Measurements from ENCODE around the gene THOC5. TPM values are rescaled to one million over a fixed set of nuclear protein-coding genes. Genes with fewer than 3 reads are reported as not detected.

The THOC5 gene
- total RNA-seq, 2 donors from 2014 or later: 27.5 to 57.9 TPM

GRCh38 chr22:29481265-29482000, 72.1 kb downstream of the THOC5 start:
- Histone ChIP-seq H3K4me3 (peak overlapping the region; percentile 36 to 38), H3K27ac (peak overlapping the region in 1 of 2 donors; percentile 23), H3K36me3 (no peaks in the 10 kb centered on the region), H3K4me1 (replicated peaks) (peaks cover 4% of the 10 kb centered on the region), H3K9me3 (no peaks in the 10 kb centered on the region), H3K27me3 (replicated peaks; ENCODE audit: insufficient read depth) (peaks cover 7% of the 10 kb centered on the region)
- 18% methylated on average over 15 of the region's 15 CpGs for WGBS
- no peak for TF ChIP-seq CTCF (IDR thresholded peaks at IDR 0.05)
- TF ChIP-seq POLR2A (IDR thresholded peaks at IDR 0.05): no peak
- no peak for TF ChIP-seq POLR2AphosphoS5 (IDR thresholded peaks at IDR 0.05)
- DNase-seq (ENCODE audit: low spot score): no peak
- intact Hi-C loops (cut with DNase I): no loop called here

- no peaks in the 10 kb centered on the region for H3K9me3 ChIP-seq
- intact Hi-C loops (cut with DNase I): no loop called here
- H3K27me3 ChIP-seq (replicated peaks; ENCODE audit: insufficient read depth): peaks cover 7% of the 10 kb centered on the region
- no peak for DNase-seq (ENCODE audit: low spot score)
- 9% methylated on average over 55 of the region's 107 CpGs for WGBS
- H3K4me3 ChIP-seq: peak overlapping the region; percentile 36 to 38
- peaks cover 4% of the 10 kb centered on the region for H3K4me1 ChIP-seq (replicated peaks)
- TF ChIP-seq CTCF (IDR thresholded peaks at IDR 0.05) (peak in 1 of 4 experiments; percentile 9), POLR2A (IDR thresholded peaks at IDR 0.05) (no peak), POLR2AphosphoS5 (IDR thresholded peaks at IDR 0.05) (peak; percentile 23)
- H3K36me3 ChIP-seq: no peaks in the 10 kb centered on the region
- peak overlapping the region in 1 of 2 donors; percentile 23 for H3K27ac ChIP-seq
These were observed 72.9 kb downstream of the THOC5 start for GRCh38 chr22:29480512-29481264.

- TF ChIP-seq POLR2A (IDR thresholded peaks at IDR 0.05): no peak
- TF ChIP-seq CTCF (IDR thresholded peaks at IDR 0.05): no peak
- no peak for TF ChIP-seq POLR2AphosphoS5 (IDR thresholded peaks at IDR 0.05)
- WGBS: 0% methylated on average over 5 of the region's 39 CpGs
- Histone ChIP-seq H3K9me3 (no peaks in the 10 kb centered on the region), H3K27ac (no peak overlapping the region), H3K4me3 (peak overlapping the region; percentile 36 to 38), H3K27me3 (replicated peaks; ENCODE audit: insufficient read depth) (peaks cover 7% of the 10 kb centered on the region), H3K36me3 (no peaks in the 10 kb centered on the region), H3K4me1 (replicated peaks) (peaks cover 4% of the 10 kb centered on the region)
- DNase-seq (ENCODE audit: low spot score): no peak
- intact Hi-C loops (cut with DNase I): no loop called here
These were observed 73.4 kb downstream of the THOC5 start for GRCh38 chr22:29480262-29480511.

GRCh38 chr22:29479417-29480261, 73.9 kb downstream of the THOC5 start, which contains the start of gene NEFH:
Gene NEFH, plus strand, starts transcription at chr22:29480218. Its CDS starts 45 bp downstream, at chr22:29480263.
- H3K9me3 ChIP-seq: no peaks in the 10 kb centered on the region
- 10% methylated on average over 34 of the region's 48 CpGs for WGBS
- H3K4me3 ChIP-seq: peak within 1 kb of the TSS; percentile 36 to 38
- TF ChIP-seq POLR2AphosphoS5 (IDR thresholded peaks at IDR 0.05) (no peak), POLR2A (IDR thresholded peaks at IDR 0.05) (no peak), CTCF (IDR thresholded peaks at IDR 0.05) (no peak)
- DNase-seq (ENCODE audit: low spot score): no peak
- H3K27me3 ChIP-seq (replicated peaks; ENCODE audit: insufficient read depth): peaks cover 7% of the 10 kb centered on the region
- intact Hi-C loops (cut with DNase I): no loop called here
- peaks cover 4% of the 10 kb centered on the region for H3K4me1 ChIP-seq (replicated peaks)
- no peaks in the 10 kb centered on the region for H3K36me3 ChIP-seq
- peak within 1 kb of the TSS in 1 of 2 donors; percentile 23 for H3K27ac ChIP-seq
